OCI-LY1 (cell line): ENCODE measurements around the gene THAP4.

Source experiments
- CTCF ChIP-seq: fragments of 200-600 bp; sonication (generic), shearing (Covaris generic); IDR thresholded peaks from 2 replicates; pipeline ENCODE4 v1.5.1; 2017; ENCODE audit warnings: mild to moderate bottlenecking, antibody characterized with exemption, low read length, moderate library complexity, mixed read lengths
- EZH2 ChIP-seq: fragments of 200-600 bp; sonication (generic), shearing (Covaris generic); IDR thresholded peaks from 2 replicates; pipeline ENCODE4 v1.8.0; 2017; ENCODE audit warnings: borderline replicate concordance, mixed run types, mild to moderate bottlenecking, antibody characterized with exemption, low read length, moderate library complexity, mixed read lengths

- TF ChIP-seq CTCF (no peak), EZH2 (no peak)
These were observed 65.9 kb downstream of the THAP4 start for GRCh38 chr2:241570961-241571581.
